Neural cell (in vitro differentiated cells): ENCODE measurements around the gene CERS2. TPM values are rescaled to one million over a fixed set of nuclear protein-coding genes. Genes with fewer than 3 reads are reported as not detected.

Source experiments
- H2AFZ ChIP-seq: fragments of 200-600, 300-800 bp; sonication (generic), shearing (Covaris generic); 2 replicates; pipeline ENCODE4 v1.6.0; 2014; ENCODE audit warnings: low read depth, mild to moderate bottlenecking, antibody characterized with exemption, low read length, moderate library complexity
- H3F3A ChIP-seq: fragments of 200-600 bp; shearing (Covaris generic); 2 replicates; pipeline ENCODE4 v1.6.1; 2016; ENCODE audit warnings: mild to moderate bottlenecking, moderate library complexity, mixed read lengths, antibody characterized with exemption, low read length; ENCODE audit not compliant: insufficient read depth, poor library complexity, severe bottlenecking
- H3K27ac ChIP-seq: fragments of 200-600, 300-800 bp; sonication (generic), shearing (Covaris generic); 2 replicates; pipeline ENCODE4 v1.5.1; 2014; ENCODE audit warnings: mild to moderate bottlenecking, low read length, moderate library complexity
- H3K27me3 ChIP-seq: fragments of 300-800, 200-600 bp; sonication (generic), shearing (Covaris generic); 2 replicates; pipeline ENCODE4 v1.6.0; 2014; ENCODE audit warnings: mild to moderate bottlenecking, low read depth, low read length, moderate library complexity; ENCODE audit not compliant: insufficient read depth
- H3K36me3 ChIP-seq: fragments of 300-800, 200-600 bp; sonication (generic), shearing (Covaris generic); 2 replicates; pipeline ENCODE4 v1.5.1; 2014; ENCODE audit warnings: mild to moderate bottlenecking, antibody characterized with exemption, low read length, moderate library complexity; ENCODE audit not compliant: insufficient read depth
- H3K4me2 ChIP-seq: fragments of 300-800, 200-600 bp; sonication (generic), shearing (Covaris generic); 2 replicates; pipeline ENCODE4 v1.6.0; 2014; ENCODE audit warnings: mild to moderate bottlenecking, low read length
- H3K4me3 ChIP-seq: fragments of 300-800, 200-600 bp; sonication (generic), shearing (Covaris generic); 2 replicates; pipeline ENCODE4 v1.5.1; 2014; ENCODE audit warnings: mild to moderate bottlenecking, low read length, moderate library complexity
- H3K79me2 ChIP-seq: fragments of 200-600 bp; shearing (Covaris generic); replicated peaks from 2 replicates; pipeline ENCODE4 v1.6.0; 2014; ENCODE audit warnings: mild to moderate bottlenecking, low read length, moderate library complexity; ENCODE audit not compliant: insufficient read depth
- H3K9ac ChIP-seq: fragments of 300-800, 200-600 bp; sonication (generic), shearing (Covaris generic); 2 replicates; pipeline ENCODE4 v1.6.1; 2016; ENCODE audit warnings: mild to moderate bottlenecking, low read length, mixed read lengths
- H3K9me2 ChIP-seq: fragments of 200-600 bp; shearing (Covaris generic); 2 replicates; pipeline ENCODE4 v1.6.1; 2016; ENCODE audit warnings: mild to moderate bottlenecking, low read length, mixed read lengths; ENCODE audit not compliant: insufficient read depth
- H3K9me3 ChIP-seq: fragments of 200-600, 300-800 bp; sonication (generic), shearing (Covaris generic); 2 replicates; pipeline ENCODE4 v1.6.1; 2016; ENCODE audit warnings: mild to moderate bottlenecking, mixed run types, low read length, moderate library complexity, mixed read lengths
- H4K20me1 ChIP-seq: fragments of 200-600 bp; shearing (Covaris generic); 2 replicates; pipeline ENCODE4 v1.6.1; 2016; ENCODE audit warnings: mild to moderate bottlenecking, mixed run types; ENCODE audit not compliant: insufficient read depth
- EP300 ChIP-seq: fragments of 450-650 bp; conservative IDR thresholded peaks from 2 replicates; pipeline ENCODE4 v1.6.1; 2014; ENCODE audit warnings: antibody characterized with exemption, mild to moderate bottlenecking, moderate library complexity; ENCODE audit not compliant: poor library complexity, severe bottlenecking
- EZH2 ChIP-seq: fragments of 200-600, 300-800 bp; shearing (Covaris generic), sonication (generic); IDR thresholded peaks from 2 replicates; pipeline ENCODE4 v1.6.1; 2014; ENCODE audit warnings: antibody characterized with exemption, low read length, borderline replicate concordance, mild to moderate bottlenecking; ENCODE audit not compliant: insufficient read depth, poor library complexity, severe bottlenecking
- MXI1 ChIP-seq: fragments of 450-650 bp; conservative IDR thresholded peaks from 2 replicates; pipeline ENCODE4 v1.6.1; 2014; ENCODE audit warnings: antibody characterized with exemption, mild to moderate bottlenecking; ENCODE audit not compliant: poor library complexity, severe bottlenecking
- POLR2AphosphoS5 ChIP-seq: IDR thresholded peaks from 2 replicates; pipeline ENCODE4 v1.6.1; 2012
- RAD21 ChIP-seq: fragments of 450-650 bp; conservative IDR thresholded peaks from 2 replicates; pipeline ENCODE4 v1.6.1; 2014; ENCODE audit warnings: antibody characterized with exemption, mild to moderate bottlenecking, moderate library complexity
- SMC3 ChIP-seq: fragments of 450-650 bp; conservative IDR thresholded peaks from 2 replicates; pipeline ENCODE4 v1.6.1; 2014; ENCODE audit warnings: antibody characterized with exemption, mild to moderate bottlenecking, moderate library complexity; ENCODE audit not compliant: poor library complexity
- TAF1 ChIP-seq: IDR thresholded peaks from 2 replicates; pipeline ENCODE4 v1.6.1; 2012; ENCODE audit warnings: low read depth
- polyA plus RNA-seq: library from polyadenylated mRNA; depleted of rRNA; stranded (reverse); fragments of >200 nt; gene quantifications from 2 replicates; pipeline ENCODE4 v1.2.3, GENCODE V29; 2014
- TF ChIP-seq, protein P1 (sequence below): fragments of 450-650 bp; IDR thresholded peaks from 2 replicates; pipeline ENCODE4 v1.5.1; 2014; ENCODE audit warnings: antibody characterized with exemption, mild to moderate bottlenecking, moderate library complexity; ENCODE audit not compliant: poor library complexity, severe bottlenecking
- TF ChIP-seq, protein P2 (sequence below): IDR thresholded peaks from 2 replicates; pipeline ENCODE4 v1.6.1; 2012; ENCODE audit warnings: borderline replicate concordance

The CERS2 gene
- polyA plus RNA-seq, 1 donor from 2014 or later = 39.1 TPM

DNA sequence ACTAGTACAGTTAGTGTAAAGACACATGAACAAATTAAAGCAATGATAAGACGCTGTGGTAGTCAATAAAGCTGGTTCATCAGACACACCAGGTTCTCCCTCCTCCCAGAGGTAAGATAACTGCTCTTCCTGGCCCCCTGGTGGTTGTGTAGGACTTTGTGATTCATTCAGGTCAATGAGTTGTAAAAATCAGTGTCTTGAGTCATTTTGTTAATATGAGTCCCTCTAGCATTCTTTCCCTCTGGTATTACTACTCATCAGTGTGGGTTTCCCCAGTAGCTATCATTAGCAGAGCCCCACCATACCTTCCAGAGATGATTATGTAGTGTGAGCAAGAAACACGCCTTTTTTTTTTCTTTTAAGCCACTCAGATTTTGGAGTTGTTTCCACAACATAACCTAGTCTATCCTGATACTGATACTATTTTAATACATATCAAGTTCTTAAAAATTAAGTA is 52.1 kb downstream of the CERS2 start:
- TF ChIP-seq EZH2 (no peak), MXI1 (no peak), RAD21 (peak; percentile 61), TAF1 (no peak), EP300 (no peak), POLR2AphosphoS5 (no peak), SMC3 (peak; percentile 74)
- TF ChIP-seq, protein P1, sequence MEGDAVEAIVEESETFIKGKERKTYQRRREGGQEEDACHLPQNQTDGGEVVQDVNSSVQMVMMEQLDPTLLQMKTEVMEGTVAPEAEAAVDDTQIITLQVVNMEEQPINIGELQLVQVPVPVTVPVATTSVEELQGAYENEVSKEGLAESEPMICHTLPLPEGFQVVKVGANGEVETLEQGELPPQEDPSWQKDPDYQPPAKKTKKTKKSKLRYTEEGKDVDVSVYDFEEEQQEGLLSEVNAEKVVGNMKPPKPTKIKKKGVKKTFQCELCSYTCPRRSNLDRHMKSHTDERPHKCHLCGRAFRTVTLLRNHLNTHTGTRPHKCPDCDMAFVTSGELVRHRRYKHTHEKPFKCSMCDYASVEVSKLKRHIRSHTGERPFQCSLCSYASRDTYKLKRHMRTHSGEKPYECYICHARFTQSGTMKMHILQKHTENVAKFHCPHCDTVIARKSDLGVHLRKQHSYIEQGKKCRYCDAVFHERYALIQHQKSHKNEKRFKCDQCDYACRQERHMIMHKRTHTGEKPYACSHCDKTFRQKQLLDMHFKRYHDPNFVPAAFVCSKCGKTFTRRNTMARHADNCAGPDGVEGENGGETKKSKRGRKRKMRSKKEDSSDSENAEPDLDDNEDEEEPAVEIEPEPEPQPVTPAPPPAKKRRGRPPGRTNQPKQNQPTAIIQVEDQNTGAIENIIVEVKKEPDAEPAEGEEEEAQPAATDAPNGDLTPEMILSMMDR = peak; percentile 74
- TF ChIP-seq, protein P2, sequence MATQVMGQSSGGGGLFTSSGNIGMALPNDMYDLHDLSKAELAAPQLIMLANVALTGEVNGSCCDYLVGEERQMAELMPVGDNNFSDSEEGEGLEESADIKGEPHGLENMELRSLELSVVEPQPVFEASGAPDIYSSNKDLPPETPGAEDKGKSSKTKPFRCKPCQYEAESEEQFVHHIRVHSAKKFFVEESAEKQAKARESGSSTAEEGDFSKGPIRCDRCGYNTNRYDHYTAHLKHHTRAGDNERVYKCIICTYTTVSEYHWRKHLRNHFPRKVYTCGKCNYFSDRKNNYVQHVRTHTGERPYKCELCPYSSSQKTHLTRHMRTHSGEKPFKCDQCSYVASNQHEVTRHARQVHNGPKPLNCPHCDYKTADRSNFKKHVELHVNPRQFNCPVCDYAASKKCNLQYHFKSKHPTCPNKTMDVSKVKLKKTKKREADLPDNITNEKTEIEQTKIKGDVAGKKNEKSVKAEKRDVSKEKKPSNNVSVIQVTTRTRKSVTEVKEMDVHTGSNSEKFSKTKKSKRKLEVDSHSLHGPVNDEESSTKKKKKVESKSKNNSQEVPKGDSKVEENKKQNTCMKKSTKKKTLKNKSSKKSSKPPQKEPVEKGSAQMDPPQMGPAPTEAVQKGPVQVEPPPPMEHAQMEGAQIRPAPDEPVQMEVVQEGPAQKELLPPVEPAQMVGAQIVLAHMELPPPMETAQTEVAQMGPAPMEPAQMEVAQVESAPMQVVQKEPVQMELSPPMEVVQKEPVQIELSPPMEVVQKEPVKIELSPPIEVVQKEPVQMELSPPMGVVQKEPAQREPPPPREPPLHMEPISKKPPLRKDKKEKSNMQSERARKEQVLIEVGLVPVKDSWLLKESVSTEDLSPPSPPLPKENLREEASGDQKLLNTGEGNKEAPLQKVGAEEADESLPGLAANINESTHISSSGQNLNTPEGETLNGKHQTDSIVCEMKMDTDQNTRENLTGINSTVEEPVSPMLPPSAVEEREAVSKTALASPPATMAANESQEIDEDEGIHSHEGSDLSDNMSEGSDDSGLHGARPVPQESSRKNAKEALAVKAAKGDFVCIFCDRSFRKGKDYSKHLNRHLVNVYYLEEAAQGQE = no peak
- Histone ChIP-seq H3K9me3 (no peaks in the 10 kb centered on the region), H3K9ac (no peak overlapping the region), H3K4me3 (no peak overlapping the region), H3K9me2 (no peaks in the 10 kb centered on the region), H3K79me2 (peaks cover 9% of the 10 kb centered on the region), H2AFZ (no peak overlapping the region), H3K4me2 (no peak overlapping the region), H3F3A (no peaks in the 10 kb centered on the region), H4K20me1 (no peaks in the 10 kb centered on the region), H3K27ac (no peak overlapping the region), H3K36me3 (no peaks in the 10 kb centered on the region), H3K27me3 (no peaks in the 10 kb centered on the region)

DNA sequence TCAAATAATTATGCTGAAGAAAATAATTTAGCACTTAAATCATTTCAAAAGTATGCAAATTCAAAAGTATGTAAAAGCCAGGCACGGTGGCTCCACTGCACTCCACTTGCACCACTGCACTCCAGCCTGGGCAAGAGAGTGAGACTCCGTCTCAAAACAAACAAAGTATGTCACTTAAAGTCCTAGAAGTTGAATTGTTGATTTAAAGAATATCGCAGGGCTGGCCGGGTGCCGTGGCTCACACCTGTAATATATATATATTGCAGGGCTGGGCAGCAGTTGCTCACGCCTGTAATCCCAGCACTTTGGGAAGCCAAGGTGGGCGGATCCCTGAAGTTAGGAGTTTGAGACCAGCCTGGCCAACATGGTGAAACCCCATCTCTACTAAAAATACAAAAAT is 57.2 kb downstream of the CERS2 start:
- Histone ChIP-seq H3K9ac (no peak overlapping the region), H2AFZ (no peak overlapping the region), H3K79me2 (no peaks in the 10 kb centered on the region), H3K36me3 (no peaks in the 10 kb centered on the region), H3K9me2 (no peaks in the 10 kb centered on the region), H3K4me3 (no peak overlapping the region), H3K27ac (no peak overlapping the region), H4K20me1 (no peaks in the 10 kb centered on the region), H3K27me3 (no peaks in the 10 kb centered on the region), H3F3A (no peaks in the 10 kb centered on the region), H3K4me2 (no peak overlapping the region), H3K9me3 (no peaks in the 10 kb centered on the region)
- TF ChIP-seq, protein P2 = no peak
- TF ChIP-seq EP300 = no peak
- TF ChIP-seq TAF1 = no peak
- no peak for TF ChIP-seq MXI1
- no peak for TF ChIP-seq RAD21
- TF ChIP-seq EZH2 = no peak
- TF ChIP-seq, protein P1 = no peak
- TF ChIP-seq SMC3 = no peak
- no peak for TF ChIP-seq POLR2AphosphoS5
